Stimulated activated CD4-positive, alpha-beta T cell treated with anti-CD3 and anti-CD28 coated beads, Interleukin-12 subunit alpha, Interleukin-12 subunit beta, amount 100 ng/mL, for 24 hours (primary cell): ENCODE data around the gene UNC93B1.
A peak's percentile ranks its signal among the peaks of the same experiment; 100 is the strongest.
"Not testable (repeated sequence)": the region's sequence is repeated elsewhere in the genome, so short reads cannot be mapped to it uniquely, and the experiment has no call there.

Experiments used
- DNase-seq, 2 experiments: peaks; one replicate each; pipeline ENCODE4 v3.0.0-alpha.2; 2020; ENCODE audit warnings: low read depth in 2 of 2

UNC93B1 gene

DNA sequence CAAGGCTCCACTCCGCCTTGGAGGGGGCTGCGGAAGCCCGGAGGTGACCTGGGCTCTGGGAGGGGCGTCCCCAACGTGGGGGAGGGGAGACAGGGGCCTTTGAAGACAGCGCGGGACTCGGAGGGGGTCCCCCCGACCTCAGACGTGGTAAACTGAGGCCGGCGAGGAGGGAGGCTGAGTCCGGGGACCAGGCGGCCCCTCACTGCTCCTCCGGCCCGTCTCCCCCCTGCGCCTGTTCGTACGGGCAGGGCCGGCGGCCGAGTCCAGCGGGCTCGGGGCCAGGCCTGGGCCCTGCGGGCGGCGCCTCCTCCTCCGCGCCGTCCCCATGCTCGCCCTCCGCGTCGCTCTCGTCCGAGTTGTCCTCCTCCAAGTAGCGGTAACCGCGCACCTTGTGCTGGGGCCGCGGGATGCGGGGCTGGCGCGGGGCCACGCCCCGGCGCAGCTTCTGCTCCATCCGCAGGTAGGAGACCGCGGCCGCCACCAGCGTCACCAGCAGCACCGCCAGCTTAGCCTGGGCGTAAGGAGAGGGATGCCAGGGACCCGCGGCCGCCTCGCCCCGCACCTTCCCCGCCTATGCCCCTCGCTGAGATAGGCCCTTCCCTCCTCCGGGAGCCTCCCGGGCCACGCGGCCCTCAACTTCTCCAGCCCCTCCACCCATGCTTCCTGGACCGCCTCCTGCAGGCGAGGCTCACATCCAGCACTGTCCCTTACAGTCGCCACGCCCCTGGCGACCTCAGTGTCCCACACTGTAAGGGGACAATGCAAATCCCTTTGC, 12.4 kb downstream of the UNC93B1 start:
- DNase-seq, result not testable (repeated sequence)

GRCh38 chr11:67990546-67991346, 13.2 kb downstream of the UNC93B1 start:
- not testable (repeated sequence) for DNase-seq

DNA sequence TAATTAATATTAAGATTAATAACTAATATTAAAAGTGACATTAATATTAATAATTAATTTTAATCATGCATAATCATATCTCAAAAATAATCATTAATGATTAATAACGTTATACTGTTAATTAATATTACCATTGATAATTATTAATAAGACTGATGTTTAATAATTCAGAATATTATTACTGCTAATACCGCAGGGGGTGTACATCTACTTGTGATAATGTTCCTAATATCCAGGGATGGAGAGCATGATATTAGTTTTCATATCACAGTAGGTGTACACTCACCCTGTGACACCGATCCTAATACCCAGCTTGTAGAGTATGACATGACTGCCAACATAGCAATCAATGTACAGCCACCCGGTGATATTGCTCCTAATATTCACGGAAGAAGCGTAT, 18.6 kb downstream of the UNC93B1 start:
- DNase-seq, result not testable (repeated sequence)

GRCh38 chr11:67983951-67984350, 19.9 kb downstream of the UNC93B1 start:
- no peak for DNase-seq

DNA sequence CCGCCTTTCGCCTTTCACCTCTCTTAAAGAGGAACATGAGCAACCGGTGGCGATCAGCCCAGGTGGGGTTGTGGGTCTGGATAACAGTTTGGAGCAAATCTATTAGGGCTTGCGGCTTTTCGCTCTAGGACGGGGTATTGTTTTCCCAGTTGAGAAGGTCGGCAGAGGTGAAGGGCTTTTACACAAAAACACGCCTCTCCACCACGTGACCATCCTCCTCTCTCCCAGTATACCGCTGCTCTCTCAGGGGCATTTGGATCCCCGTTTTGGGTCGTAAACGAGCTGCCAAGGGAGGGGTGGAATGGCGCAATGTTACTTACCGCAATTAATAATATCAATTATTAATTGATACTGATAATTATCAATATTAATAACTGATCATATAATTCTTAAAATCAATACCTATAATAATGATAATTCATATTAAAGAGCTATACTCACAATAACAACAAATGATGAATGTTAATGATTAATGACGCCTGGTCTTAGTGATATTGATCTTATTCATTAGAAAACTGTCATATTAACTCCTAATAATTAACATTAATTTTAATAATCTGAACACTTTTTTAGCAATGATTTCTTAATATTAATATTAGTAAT, 21.5 kb downstream of the UNC93B1 start:
- not testable (repeated sequence) for DNase-seq

GRCh38 chr11:67981226-67981625, 22.7 kb downstream of the UNC93B1 start:
- DNase-seq, result not testable (repeated sequence)

DNA sequence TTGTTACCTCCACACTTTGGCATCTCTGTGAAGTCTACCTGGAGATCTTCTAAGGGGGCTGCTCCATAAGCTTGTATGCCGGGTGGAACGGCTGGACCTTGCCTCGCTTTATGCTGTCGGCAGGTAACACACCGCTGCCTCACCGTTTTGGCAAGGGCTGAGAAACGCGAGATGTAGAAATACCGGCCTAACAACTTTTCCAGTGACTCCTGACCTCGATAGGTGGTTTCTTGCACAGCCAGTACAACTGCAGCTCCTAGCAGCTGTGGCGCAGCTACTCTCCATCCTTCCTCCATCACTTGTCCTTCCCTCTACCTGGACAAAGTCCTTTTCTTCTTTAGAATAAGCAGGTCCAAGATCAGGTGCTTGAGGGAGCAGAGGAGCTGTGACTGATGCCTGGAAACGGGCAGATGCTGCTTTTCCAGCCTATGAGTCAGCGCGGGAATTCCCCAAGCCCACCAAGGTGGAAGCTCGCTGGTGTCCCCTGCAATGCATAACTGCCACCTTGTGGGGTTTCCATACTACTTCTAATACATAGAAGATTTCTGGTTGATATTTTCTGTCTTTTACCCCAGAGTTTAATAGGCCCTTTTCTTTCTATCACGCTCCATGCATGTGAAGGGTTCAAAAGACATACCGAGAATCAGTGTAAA, 25.0 kb downstream of the UNC93B1 start:
- DNase-seq, result not testable (repeated sequence)

DNA sequence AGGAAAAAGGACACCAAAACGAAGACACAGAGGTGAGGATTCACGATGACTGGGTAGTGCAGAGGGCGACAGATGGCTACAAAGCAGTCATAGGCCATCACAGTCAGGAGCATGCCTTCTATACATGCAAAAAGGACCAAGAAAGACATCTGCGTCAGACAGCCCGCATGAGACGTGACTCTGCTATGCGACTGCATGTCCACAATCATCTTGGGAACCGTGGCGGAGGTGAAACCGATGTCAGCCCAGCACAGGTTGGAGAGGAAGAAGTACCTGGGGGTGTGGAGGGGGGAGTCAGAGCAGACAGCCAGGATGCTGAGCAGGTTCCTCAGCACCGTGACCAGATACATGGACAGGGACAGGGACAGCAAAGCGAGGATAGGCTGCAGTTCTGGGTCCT, 29.2 kb downstream of the UNC93B1 start:
- DNase-seq, result not testable (repeated sequence)

DNA sequence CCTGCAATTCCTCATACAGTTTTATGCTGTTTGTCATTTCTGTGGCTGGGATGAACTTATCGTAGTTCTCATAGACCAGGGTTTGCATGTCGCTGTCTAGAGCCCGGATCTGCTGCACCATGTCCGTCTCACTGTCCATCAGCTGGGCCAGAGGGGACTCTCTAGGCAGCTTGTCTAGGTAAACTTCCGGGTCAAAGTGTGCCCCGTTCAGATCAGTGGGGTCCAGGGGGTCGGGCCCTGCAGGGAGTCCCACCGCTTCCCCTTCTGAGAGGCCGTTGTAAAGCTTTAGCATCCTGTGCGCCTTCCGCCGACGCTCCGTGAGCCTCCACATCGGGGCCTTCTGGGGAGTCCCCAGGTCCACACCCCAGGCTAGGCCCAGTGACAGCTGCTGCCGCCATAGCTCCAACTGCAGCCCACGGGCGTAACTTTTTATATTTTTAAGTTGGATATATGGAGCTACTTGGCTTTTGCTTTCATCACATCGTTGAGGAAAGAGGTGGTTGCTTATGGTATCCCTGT, 38.0 kb downstream of the UNC93B1 start:
- not testable (repeated sequence) for DNase-seq

- not testable (repeated sequence) for DNase-seq
These were observed 39.2 kb downstream of the UNC93B1 start for GRCh38 chr11:67964746-67965145.

DNA sequence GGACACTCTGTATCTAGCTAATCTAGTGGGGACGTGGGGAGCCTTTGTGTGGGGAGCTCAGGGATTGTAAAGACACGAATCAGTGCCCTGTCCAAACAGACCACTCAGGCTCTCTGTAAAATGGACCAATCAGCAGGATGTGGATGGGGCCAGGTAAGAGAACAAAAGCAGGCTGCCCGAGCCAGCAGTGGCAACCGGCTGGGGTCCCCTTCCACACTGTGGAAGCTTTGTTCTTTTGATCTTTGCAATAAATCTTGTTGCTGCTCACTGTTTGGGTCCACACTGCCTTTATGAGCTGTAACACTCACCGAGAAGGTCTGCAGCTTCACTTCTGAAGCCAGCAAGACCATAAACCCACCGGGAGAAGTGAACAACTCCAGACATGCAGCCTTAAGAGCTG, 40.0 kb downstream of the UNC93B1 start:
- DNase-seq, result not testable (repeated sequence)

DNA sequence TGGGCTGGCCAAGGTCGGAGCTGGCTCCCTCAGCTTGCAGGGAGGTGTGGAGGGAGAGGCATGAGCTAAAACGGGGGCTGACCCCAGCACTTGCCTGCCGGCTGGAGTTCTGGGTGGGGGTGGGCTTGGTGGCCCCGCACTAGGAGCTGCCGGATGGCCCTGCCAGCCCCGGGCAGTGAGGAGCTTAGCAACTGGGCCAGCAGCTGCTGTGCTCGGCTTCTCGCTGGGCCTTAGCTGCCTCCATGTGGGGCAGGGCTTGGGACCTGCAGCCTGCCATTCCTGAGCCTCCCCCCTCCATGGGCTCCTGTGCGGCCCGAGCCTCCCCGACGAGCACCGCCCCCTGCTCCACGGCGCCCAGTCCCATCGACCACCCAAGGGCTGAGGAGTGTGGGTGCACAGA, 40.7 kb downstream of the UNC93B1 start:
- not testable (repeated sequence) for DNase-seq

- not testable (repeated sequence) for DNase-seq
These were observed 47.7 kb downstream of the UNC93B1 start for GRCh38 chr11:67956236-67956635.

- peak; percentile 59 to 68 for DNase-seq
These were observed 48.4 kb downstream of the UNC93B1 start for GRCh38 chr11:67955461-67956007.

DNA sequence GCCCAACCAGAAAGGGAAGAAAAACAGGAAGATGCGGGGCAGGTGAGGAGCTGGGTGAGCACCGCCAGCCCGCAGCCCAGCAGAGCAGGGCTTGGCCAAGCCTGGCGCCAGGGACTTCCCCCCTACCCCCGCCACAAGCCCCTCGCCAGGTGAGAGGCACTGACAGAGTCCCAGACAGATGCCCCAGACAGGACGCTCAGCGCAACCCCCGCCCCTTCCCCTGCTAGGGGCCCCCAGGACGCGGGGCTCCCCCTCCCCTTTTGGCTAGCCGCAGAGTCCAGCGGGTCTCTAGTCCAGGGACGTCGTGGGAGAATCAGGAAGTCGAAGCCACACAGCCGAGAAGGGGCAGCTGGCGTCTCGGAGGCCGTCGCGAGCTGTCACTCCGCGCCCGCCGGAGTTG, 48.9 kb downstream of the UNC93B1 start:
- not testable (repeated sequence) for DNase-seq

GRCh38 chr11:67954251-67954650, 49.6 kb downstream of the UNC93B1 start:
- DNase-seq, result not testable (repeated sequence)

GRCh38 chr11:67950705-67951104, 53.2 kb downstream of the UNC93B1 start:
- not testable (repeated sequence) for DNase-seq

DNA sequence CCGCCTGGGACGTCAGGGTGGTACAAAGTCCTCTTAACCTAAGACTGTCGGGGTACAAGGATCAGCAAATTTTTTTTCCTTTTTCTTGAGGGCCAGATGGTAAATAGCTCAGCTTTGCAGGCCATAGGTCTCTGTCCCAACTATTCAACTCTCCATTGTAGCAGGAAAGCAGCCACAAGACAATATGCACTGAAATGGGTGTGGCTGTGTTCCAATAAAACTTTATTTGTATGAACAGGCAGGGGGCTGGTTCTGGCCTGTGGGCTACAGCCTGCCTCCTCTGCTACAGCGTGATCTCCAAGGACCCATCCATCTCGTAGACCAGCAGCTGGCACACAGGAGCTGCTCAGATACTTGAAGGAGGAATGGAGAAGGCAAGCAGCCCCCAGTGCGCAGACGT, 56.1 kb downstream of the UNC93B1 start:
- not testable (repeated sequence) for DNase-seq

- not testable (repeated sequence) for DNase-seq
These were observed 57.5 kb downstream of the UNC93B1 start for GRCh38 chr11:67946403-67946802.

DNA sequence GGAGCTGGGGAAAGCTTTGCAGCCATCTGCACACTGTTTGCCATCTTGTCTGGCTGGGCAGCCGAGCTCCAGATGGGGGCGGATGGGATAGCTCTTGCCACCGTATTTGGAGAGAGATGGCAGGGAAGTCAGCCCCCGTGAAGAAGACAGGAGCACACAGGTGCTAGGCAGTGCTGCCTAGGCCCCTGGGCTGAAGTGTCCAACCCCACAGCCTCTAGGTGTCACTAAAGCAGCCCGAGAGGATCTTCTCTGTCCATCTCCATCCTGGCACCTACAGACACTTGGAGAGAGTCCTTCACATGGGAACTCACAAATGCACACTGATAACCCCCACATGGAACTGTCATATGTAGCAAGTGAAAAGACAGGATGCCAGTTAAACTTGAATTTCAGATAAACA, 60.5 kb downstream of the UNC93B1 start:
- DNase-seq, result not testable (repeated sequence)
